K562 (cell line): ENCODE data around the gene BIRC7. TPM values are rescaled to one million over a fixed set of nuclear protein-coding genes. Genes with fewer than 3 reads are reported as not detected.

Experiments
- ATAC-seq: fragments of 200-7000 bp; cut with Tn5 transposase; 3 replicates; pipeline ENCODE4 v1.9.1; 2020; ENCODE audit warnings: moderate library complexity
- BruUV-seq: library from RNA; stranded (reverse); fragments of 400-500 nt; replicated peaks from 2 replicates; lab custom pipeline; 2021; lab: Mats Ljungman, UMichigan
- CTCF ChIA-PET: fragments of 300-600 bp; formaldehyde crosslinking; extraction: SDS; loops from one replicate; lab custom pipeline; 2021; ENCODE audit warnings: low intra/inter-chr PET ratio; lab: Yijun Ruan, JAX
- POLR2A ChIA-PET: fragments of 300-600, 350-650 bp; sonication (Branson Sonifier 250); formaldehyde crosslinking; extraction: SDS; loops from one replicate; lab custom pipeline; 2021; ENCODE audit warnings: antibody characterized with exemption, inconsistent platforms; lab: Yijun Ruan, JAX
- DNase-seq, 4 experiments: peaks; one replicate each; pipeline versions ENCODE4 v3.0.0 to v3.0.0-alpha.2; 2011 to 2018; ENCODE audit warnings: low spot score in 3 of 4, mixed read lengths in 3 of 4; ENCODE audit errors: extremely low read depth in 1 of 4
- FAIRE-seq: peaks from 2 replicates; lab custom pipeline; 2011; peaks lifted over from hg19 to GRCh38; lab: Jason Lieb, UNC
- H2AFZ ChIP-seq: 2 replicates; pipeline ENCODE4 v1.6.0; 2011; ENCODE audit warnings: low read depth, low read length, control low read depth, inconsistent platforms
- H3K27ac ChIP-seq: fragments of 200-600 bp; 3 replicates; pipeline ENCODE4 v1.8.0; 2011; ENCODE audit warnings: low read depth, mild to moderate bottlenecking, control low read depth, inconsistent platforms, low read length, moderate library complexity, mixed read lengths; ENCODE audit errors: extremely low read depth
- H3K27me3 ChIP-seq, 2 experiments: fragments of 300-600 bp in 1 of 2; 2 replicates in 1 of 2; 3 replicates in 1 of 2; pipeline versions ENCODE4 v1.6.0 to v1.8.0; 2011; ENCODE audit warnings: inconsistent platforms in 2 of 2, low read length in 2 of 2, mild to moderate bottlenecking in 1 of 2, mixed read lengths in 1 of 2, moderate library complexity in 1 of 2; ENCODE audit not compliant: control insufficient read depth in 2 of 2, insufficient read depth in 2 of 2
- H3K36me3 ChIP-seq: fragments of 300-600 bp; 3 replicates; pipeline ENCODE4 v1.8.0; 2011; ENCODE audit warnings: mild to moderate bottlenecking, low read length, inconsistent platforms; ENCODE audit not compliant: control insufficient read depth, insufficient read depth
- H3K4me1 ChIP-seq, 2 experiments: fragments of 200-600 bp in 1 of 2; replicated peaks in 1 of 2; 2 replicates in 1 of 2; 3 replicates in 1 of 2; pipeline versions ENCODE4 v1.5.1 to v1.8.0; 2011; ENCODE audit warnings: inconsistent platforms in 2 of 2, low read length in 2 of 2, mild to moderate bottlenecking in 1 of 2, mixed read lengths in 1 of 2, moderate library complexity in 1 of 2; ENCODE audit not compliant: control insufficient read depth in 2 of 2, insufficient read depth in 2 of 2
- H3K4me2 ChIP-seq: 2 replicates; pipeline ENCODE4 v1.6.1; 2011; ENCODE audit warnings: low read length, control low read depth, inconsistent platforms, mixed read lengths; ENCODE audit not compliant: insufficient read depth
- H3K4me3 ChIP-seq: fragments of 200-600 bp; sonication (generic), shearing (Covaris generic); 2 replicates; pipeline ENCODE4 v1.5.1; 2016; ENCODE audit warnings: control low read depth, inconsistent platforms
- H3K79me2 ChIP-seq: fragments of 200-600 bp; 3 replicates; pipeline ENCODE4 v1.8.0; 2011; ENCODE audit warnings: low read length, inconsistent platforms; ENCODE audit not compliant: control insufficient read depth, insufficient read depth
- H3K9ac ChIP-seq, 2 experiments: 2 replicates each; pipeline versions ENCODE4 v1.6.0 to v1.6.1; 2011; ENCODE audit warnings: low read depth in 2 of 2, low read length in 2 of 2, control low read depth in 1 of 2, inconsistent platforms in 1 of 2, mild to moderate bottlenecking in 1 of 2, mixed read lengths in 1 of 2; ENCODE audit not compliant: insufficient read depth in 1 of 2
- H3K9me1 ChIP-seq: one replicate; pipeline ENCODE4 v1.6.0; 2011; ENCODE audit warnings: inconsistent platforms, mild to moderate bottlenecking, low read length, moderate library complexity; ENCODE audit not compliant: control insufficient read depth, insufficient read depth
- H3K9me3 ChIP-seq: replicated peaks from 2 replicates; pipeline ENCODE4 v1.5.1; 2011; ENCODE audit warnings: low read depth, low read length, inconsistent platforms; ENCODE audit not compliant: control insufficient read depth, insufficient read depth
- H4K20me1 ChIP-seq: replicated peaks from 2 replicates; pipeline ENCODE4 v1.6.1; 2011; ENCODE audit warnings: low read length, inconsistent platforms, mixed read lengths; ENCODE audit not compliant: control insufficient read depth, insufficient read depth
- CBX5 ChIP-seq: IDR thresholded peaks from 2 replicates; pipeline ENCODE4 v1.6.1; 2014; ENCODE audit warnings: low read depth, borderline replicate concordance
- CTCFL ChIP-seq: IDR thresholded peaks from 2 replicates; pipeline ENCODE4 v1.6.1; 2011; ENCODE audit warnings: borderline replicate concordance, low read depth, mild to moderate bottlenecking, moderate library complexity, low read length; ENCODE audit not compliant: insufficient read depth, poor library complexity, severe bottlenecking
- HDAC8 ChIP-seq: fragments of 450-650 bp; IDR thresholded peaks from 2 replicates; pipeline ENCODE4 v1.6.1; 2016; ENCODE audit warnings: mild to moderate bottlenecking, missing genetic modification characterization, moderate library complexity, missing compliant biosample characterization
- HDGF ChIP-seq: fragments of 450-650 bp; IDR thresholded peaks from 2 replicates; pipeline ENCODE4 v1.6.1; 2016
- ILK ChIP-seq: fragments of 450-650 bp; IDR thresholded peaks from 2 replicates; pipeline ENCODE4 v1.6.1; 2016; ENCODE audit warnings: missing genetic modification characterization, low read depth, mild to moderate bottlenecking, missing compliant biosample characterization, moderate library complexity, borderline replicate concordance
- JUND ChIP-seq, 2 experiments: IDR thresholded peaks; 2 replicates in 1 of 2; 3 replicates in 1 of 2; pipeline ENCODE4 v1.6.1; 2011; ENCODE audit warnings: borderline replicate concordance in 2 of 2, low read depth in 2 of 2, low read length in 2 of 2, improper control_type of control experiment in 1 of 2, missing biosample characterization in 1 of 2, missing genetic modification characterization in 1 of 2, missing genetic modification reagents in 1 of 2
- KLF6 ChIP-seq: fragments of 250-450 bp; sonication (Bioruptor Pico); IDR thresholded peaks from 2 replicates; pipeline ENCODE4 v1.4.0; 2020; ENCODE audit warnings: mild to moderate bottlenecking, moderate library complexity, borderline replicate concordance
- MTA2 ChIP-seq: fragments of 450-650 bp; IDR thresholded peaks from 2 replicates; pipeline ENCODE4 v1.6.1; 2016; ENCODE audit warnings: low read depth
- RBM22 ChIP-seq: fragments of 200-400 bp; formaldehyde crosslinking; IDR thresholded peaks from 2 replicates; pipeline ENCODE4 v1.6.1; 2018; ENCODE audit warnings: low read length, low read depth; ENCODE audit not compliant: poor library complexity, severe bottlenecking
- SOX6 ChIP-seq: fragments of 450-650 bp; IDR thresholded peaks from 2 replicates; pipeline ENCODE4 v1.6.1; 2014; ENCODE audit warnings: mild to moderate bottlenecking
- TCFL5 ChIP-seq: fragments of 250-450 bp; sonication (Bioruptor Pico); conservative IDR thresholded peaks from 2 replicates; pipeline ENCODE4 v1.6.1; 2021; ENCODE audit warnings: mild to moderate bottlenecking, moderate library complexity, matching md5 sums
- ZNF140 ChIP-seq: fragments of 250-450 bp; sonication (Bioruptor Pico); IDR thresholded peaks from 2 replicates; pipeline ENCODE4 v1.8.0; 2021; ENCODE audit warnings: moderate library complexity, mild to moderate bottlenecking, inconsistent platforms
- ZNF592 ChIP-seq: fragments of 450-650 bp; IDR thresholded peaks from 2 replicates; pipeline ENCODE4 v1.6.1; 2017; ENCODE audit warnings: antibody characterized with exemption, mild to moderate bottlenecking
- ZNF780A ChIP-seq: fragments of 250-450 bp; sonication (Bioruptor Pico); IDR thresholded peaks from 2 replicates; pipeline ENCODE4 v1.5.0; 2021; ENCODE audit warnings: mild to moderate bottlenecking
- WGBS: fragments of 100-300 bp; shearing (Covaris generic); methylation state at CpG from one replicate; pipeline ENCODE4 v1.1.6; 2016; ENCODE audit warnings: low coverage, mixed read lengths; ENCODE audit not compliant: insufficient coverage; ENCODE audit errors: missing lambda C conversion rate; 5-methylcytosine and 5-hydroxymethylcytosine counted together
- in situ Hi-C: fragments of 300-500 bp; cut with MboI; formaldehyde crosslinking; loops from 4 replicates; pipeline ENCODE4 v1.15.0; 2018; ENCODE audit warnings: inconsistent platforms, mixed read lengths
- intact Hi-C: fragments of 100-400 bp; cut with micrococcal nuclease; formaldehyde crosslinking; loops from 2 replicates; pipeline ENCODE4 v1.14.2; 2022
- polyA plus RNA-seq, 8 experiments: library from polyadenylated mRNA; depleted of rRNA in 4 of 8; stranded (reverse) in 5 of 8; unstranded in 3 of 8; fragments of >200 nt; fragmentation: Nextera tagmentation in 2 of 8; fragmentation: Illumina TruSeq in 1 of 8; extraction: Ambion mirVana in 2 of 8; extraction: Trizol in 1 of 8; gene quantifications; 2 replicates each; pipeline versions ENCODE4 v1.2.1 to v1.2.3, GENCODE V29; 2011 to 2014; ENCODE audit warnings: inconsistent platforms in 1 of 8, missing spikeins in 1 of 8
- total RNA-seq, 7 experiments: library from RNA; depleted of rRNA in 6 of 7; stranded (reverse); fragments of >200 nt in 6 of 7; fragmentation: Illumina TruSeq in 2 of 7; extraction: Trizol in 2 of 7; gene quantifications; 2 replicates each; pipeline versions ENCODE4 v1.2.1 to v1.2.3, GENCODE V29; 2011 to 2021; ENCODE audit warnings: low replicate concordance in 1 of 7

BIRC7 gene
- total and polyA plus RNA-seq, 9 of the 15 experiments (the other 6 are each of a cell fraction or from before 2014, with no cell fraction given), result 0.14 to 0.19 (median 0.16) TPM; not detected in 5

- TF ChIP-seq JUND (IDR thresholded peaks at IDR 0.05; ENCODE audit: borderline replicate concordance, low read depth, low read length) (no peak), JUND (tag; IDR thresholded peaks at IDR 0.05; ENCODE audit: borderline replicate concordance, low read depth, low read length) (no peak)
- TF ChIP-seq, all 486 proteins: peak for 0
Observed at GRCh38 chr20:63189846-63190559, 45.7 kb upstream of the BIRC7 start (continued).

GRCh38 chr20:63190828-63191227, 44.9 kb upstream of the BIRC7 start:
- in situ Hi-C loops (no loop called here), intact Hi-C loops (no loop called here)
- ChIA-PET CTCF (no interaction called here), POLR2A (interaction anchor here (0.6 to 1.2 kb wide), 4 partner anchors 9 to 20 kb away, joined by 3 to 4 read pairs (median 4); no protein-coding TSS in a partner anchor)
- H3K79me2 ChIP-seq, result 0 out of 3 replicates have a peak, but pooled peaks cover 4% of the 10 kb centered on the region
- peaks cover 0 to 10% of the 10 kb centered on the region in 2 experiments; a peak in 1 of 5 replicates for H3K4me1 ChIP-seq
- DNase-seq (no peak), FAIRE-seq (no peak), ATAC-seq (no peak)
- H3K9me1 ChIP-seq, result no peaks in the 10 kb centered on the region
- 62% methylated on average over 18 of the region's 20 CpGs for WGBS
- no peak overlapping the region; a peak in 1 of 4 replicates for H3K9ac ChIP-seq
- H4K20me1 ChIP-seq, result peaks cover 24% of the 10 kb centered on the region; the same call in 1 of the 2 replicates
- H3K4me3 ChIP-seq, result no peak overlapping the region
- BruUV-seq, result no TSS peak
- H3K27me3 ChIP-seq, result peaks cover 0 to 5% of the 10 kb centered on the region in 2 experiments; a peak in 1 of 5 replicates
- H3K4me2 ChIP-seq, result no peak overlapping the region
- no peak overlapping the region for H2AFZ ChIP-seq
- no peak overlapping the region for H3K27ac ChIP-seq
- H3K9me3 ChIP-seq, result peaks cover 5% of the 10 kb centered on the region
- peaks cover 11% of the 10 kb centered on the region; the same call in 2 of the 3 replicates for H3K36me3 ChIP-seq
- no peak for TF ChIP-seq KLF6 (CRISPR knock-in tag)
- TF ChIP-seq HDAC8 (tag), result no peak
- TF ChIP-seq SOX6, result no peak
- TF ChIP-seq MTA2, result no peak
- TF ChIP-seq RBM22, result no peak
- TF ChIP-seq CBX5, result no peak
- no peak for TF ChIP-seq ILK (tag)
- no peak for TF ChIP-seq TCFL5 (CRISPR knock-in tag)
- no peak for TF ChIP-seq ZNF140 (CRISPR knock-in tag)
- TF ChIP-seq HDGF, result no peak
- no peak for TF ChIP-seq ZNF780A (CRISPR knock-in tag)
- TF ChIP-seq CTCFL, result no peak
- no peak for TF ChIP-seq ZNF592
